Activated T-cell treated with anti-CD3 and anti-CD28 coated beads for 4 hours (primary cell): Measurements from ENCODE around the gene RPS17.
"Not testable (repeated sequence)": the region's sequence is repeated elsewhere in the genome, so short reads cannot be mapped to it uniquely, and the experiment has no call there.

ENCODE experiments used
- DNase-seq: peaks from one replicate; pipeline ENCODE4 v3.0.0-alpha.2; 2020

RPS17 gene

GRCh38 chr15:82507087-82507486 lies 33.2 kb downstream of the RPS17 start:
- not testable (repeated sequence) for DNase-seq

- not testable (repeated sequence) for DNase-seq
Observed at GRCh38 chr15:82505842-82506241, 34.4 kb downstream of the RPS17 start.

GRCh38 chr15:82504074-82504473 lies 36.2 kb downstream of the RPS17 start:
- not testable (repeated sequence) for DNase-seq

- DNase-seq, result not testable (repeated sequence)
Observed at GRCh38 chr15:82502700-82503339, 37.4 kb downstream of the RPS17 start.

GRCh38 chr15:82500772-82501171 lies 39.5 kb downstream of the RPS17 start:
- not testable (repeated sequence) for DNase-seq

GRCh38 chr15:82497978-82498377 lies 42.3 kb downstream of the RPS17 start:
- not testable (repeated sequence) for DNase-seq

- not testable (repeated sequence) for DNase-seq
Observed at GRCh38 chr15:82488250-82488649, 52.0 kb downstream of the RPS17 start.

GRCh38 chr15:82487045-82487444 lies 53.2 kb downstream of the RPS17 start:
- not testable (repeated sequence) for DNase-seq
